GM12878 (cell line): ENCODE results near the gene SLC27A5. TPM values are rescaled to one million over a fixed set of nuclear protein-coding genes. Genes with fewer than 3 reads are reported as not detected.

Experiments used
- ATAC-seq: fragments of 200-7000 bp; cut with Tn5 transposase; 3 replicates; pipeline ENCODE4 v1.9.1; 2020; ENCODE audit warnings: mild to moderate bottlenecking, moderate library complexity
- BruUV-seq: library from RNA; stranded (reverse); fragments of 400-500 nt; replicated peaks from 2 replicates; lab custom pipeline; 2021; lab: Mats Ljungman, UMichigan
- CTCF ChIA-PET: fragments of 300-600 bp; sonication (Branson Sonifier 250); formaldehyde crosslinking; extraction: SDS; loops from one replicate; lab custom pipeline; 2021; ENCODE audit warnings: inconsistent platforms; lab: Yijun Ruan, JAX
- POLR2A ChIA-PET: fragments of 350-600 bp; formaldehyde crosslinking; extraction: SDS; loops from one replicate; lab custom pipeline; 2021; ENCODE audit warnings: inconsistent platforms; lab: Charles Lee
- RAD21 ChIA-PET: fragments of 300-600 bp; sonication (Branson Sonifier 250); formaldehyde crosslinking; loops from one replicate; lab custom pipeline; 2023; ENCODE audit warnings: antibody characterized with exemption; ENCODE audit not compliant: unreplicated experiment; lab: Charles Lee
- SMC1A ChIA-PET: fragments of 300-600 bp; sonication (Branson Sonifier 250); formaldehyde crosslinking; loops from one replicate; lab custom pipeline; 2023; ENCODE audit not compliant: unreplicated experiment, uncharacterized antibody; lab: Charles Lee
- DNase-seq: peaks from one replicate; pipeline ENCODE4 v3.0.0-alpha.2; 2011; ENCODE audit warnings: low read depth, low spot score
- FAIRE-seq: peaks from 3 replicates; lab custom pipeline; 2011; peaks lifted over from hg19 to GRCh38; lab: Jason Lieb, UNC
- H2AFZ ChIP-seq: 2 replicates; pipeline ENCODE4 v1.6.0; 2011; ENCODE audit warnings: low read depth, low read length, control low read depth; ENCODE audit not compliant: control insufficient read depth
- H3K27ac ChIP-seq: 2 replicates; pipeline ENCODE4 v1.5.1; 2011; ENCODE audit warnings: control low read depth; ENCODE audit not compliant: control insufficient read depth, insufficient read depth
- H3K27me3 ChIP-seq, 2 experiments: replicated peaks in 1 of 2; 2 replicates each; pipeline versions ENCODE4 v1.6.0 to v1.6.1; 2011; ENCODE audit warnings: low read length in 1 of 2; ENCODE audit not compliant: control insufficient read depth in 2 of 2, insufficient read depth in 2 of 2
- H3K36me3 ChIP-seq, 2 experiments: 2 replicates each; pipeline ENCODE4 v1.5.1; 2011; ENCODE audit warnings: low read length in 1 of 2; ENCODE audit not compliant: control insufficient read depth in 2 of 2, insufficient read depth in 2 of 2
- H3K4me1 ChIP-seq: 2 replicates; pipeline ENCODE4 v1.6.1; 2011; ENCODE audit warnings: mild to moderate bottlenecking, low read length, moderate library complexity, mixed read lengths; ENCODE audit not compliant: control insufficient read depth, insufficient read depth
- H3K4me2 ChIP-seq: 2 replicates; pipeline ENCODE4 v1.6.0; 2011; ENCODE audit warnings: control low read depth; ENCODE audit not compliant: control insufficient read depth, insufficient read depth
- H3K4me3 ChIP-seq: fragments of 200-600 bp; sonication (generic); 2 replicates; pipeline ENCODE4 v1.5.1; 2016
- H3K79me2 ChIP-seq: 2 replicates; pipeline ENCODE4 v1.6.0; 2011; ENCODE audit warnings: low read length; ENCODE audit not compliant: control insufficient read depth, insufficient read depth
- H3K9ac ChIP-seq: 2 replicates; pipeline ENCODE4 v1.8.0; 2011; ENCODE audit warnings: low read length, control low read depth, mixed read lengths; ENCODE audit not compliant: control insufficient read depth, insufficient read depth
- H3K9me3 ChIP-seq: replicated peaks from 3 replicates; pipeline ENCODE4 v1.5.1; 2011; ENCODE audit warnings: mild to moderate bottlenecking, low read length; ENCODE audit not compliant: control insufficient read depth, insufficient read depth
- H4K20me1 ChIP-seq: 2 replicates; pipeline ENCODE4 v1.6.0; 2011; ENCODE audit not compliant: control insufficient read depth, insufficient read depth
- ASH2L ChIP-seq: fragments of 300-600, 200-600 bp; sonication (generic); IDR thresholded peaks from 2 replicates; pipeline ENCODE4 v1.6.1; 2017; ENCODE audit warnings: low read depth, mild to moderate bottlenecking, borderline replicate concordance
- ATF7 ChIP-seq: fragments of 450-650 bp; IDR thresholded peaks from 2 replicates; pipeline ENCODE4 v1.6.1; 2016; ENCODE audit warnings: low read depth, mild to moderate bottlenecking
- KAT2A ChIP-seq: conservative IDR thresholded peaks from 2 replicates; pipeline ENCODE4 v1.6.1; 2011; ENCODE audit warnings: low read depth, low read length; ENCODE audit not compliant: control insufficient read depth
- KLF5 ChIP-seq: fragments of 450-650 bp; IDR thresholded peaks from 2 replicates; pipeline ENCODE4 v1.6.1; 2014; ENCODE audit warnings: mild to moderate bottlenecking; ENCODE audit not compliant: partially characterized antibody
- POU2F2 ChIP-seq: IDR thresholded peaks from 3 replicates; pipeline ENCODE4 v1.6.1; 2011; ENCODE audit warnings: low read depth, mild to moderate bottlenecking, low read length, borderline replicate concordance
- PRDM15 ChIP-seq: fragments of 450-650 bp; formaldehyde crosslinking; IDR thresholded peaks from 2 replicates; pipeline ENCODE4 v1.4.0; 2020; ENCODE audit warnings: mild to moderate bottlenecking, moderate library complexity
- RBBP5 ChIP-seq: fragments of 200-600 bp; sonication (generic); conservative IDR thresholded peaks from 2 replicates; pipeline ENCODE4 v1.6.1; 2016
- STAT1 ChIP-seq: fragments of 450-650 bp; conservative IDR thresholded peaks from 2 replicates; pipeline ENCODE4 v1.6.1; 2014; ENCODE audit warnings: antibody characterized with exemption, mild to moderate bottlenecking
- YY1 ChIP-seq: IDR thresholded peaks from 2 replicates; pipeline ENCODE4 v1.6.1; 2011; ENCODE audit warnings: low read depth, mild to moderate bottlenecking, low read length
- ZNF384 ChIP-seq: IDR thresholded peaks from 2 replicates; pipeline ENCODE4 v1.6.1; 2012; ENCODE audit warnings: low read depth, mild to moderate bottlenecking, low read length, improper control_type of control experiment, borderline replicate concordance
- ZNF622 ChIP-seq: fragments of 450-650 bp; IDR thresholded peaks from 2 replicates; pipeline ENCODE4 v1.6.1; 2017; ENCODE audit warnings: mild to moderate bottlenecking, inconsistent platforms
- WGBS: methylation state at CpG from one replicate; pipeline ENCODE4 v1.1.6; 2016; ENCODE audit warnings: low lambda C conversion rate; ENCODE audit not compliant: insufficient replicate concordance, insufficient coverage; ENCODE audit errors: missing lambda C conversion rate; 5-methylcytosine and 5-hydroxymethylcytosine counted together
- in situ Hi-C: fragments of 300-500 bp; cut with MboI; formaldehyde crosslinking; loops from 9 replicates; pipeline ENCODE4 v1.14.3; 2018; ENCODE audit warnings: mixed read lengths
- intact Hi-C: fragments of 100-400 bp; cut with micrococcal nuclease; formaldehyde crosslinking; loops from one replicate; pipeline ENCODE4 v1.14.2; 2022; ENCODE audit not compliant: unreplicated experiment
- polyA plus RNA-seq, 11 experiments: library from polyadenylated mRNA; depleted of rRNA in 4 of 11; unstranded in 6 of 11; stranded (reverse) in 5 of 11; fragments of >200 nt; fragmentation: Nextera tagmentation in 4 of 11; fragmentation: Illumina TruSeq in 1 of 11; extraction: Ambion mirVana in 4 of 11; extraction: Trizol in 1 of 11; gene quantifications; 1 replicate in 1 of 11; 2 replicates in 10 of 11; pipeline versions ENCODE4 v1.2.1 to v1.2.3, GENCODE V29; 2011 to 2016; ENCODE audit warnings: inconsistent platforms in 2 of 11, missing spikeins in 2 of 11, low read depth in 1 of 11
- total RNA-seq, 4 experiments: library from RNA; depleted of rRNA in 3 of 4; stranded (reverse); fragments of >200 nt in 3 of 4; fragmentation: Illumina TruSeq in 1 of 4; extraction: Trizol in 1 of 4; gene quantifications; 2 replicates each; pipeline versions ENCODE4 v1.2.1 to v1.2.3, GENCODE V29; 2013 to 2021

Gene SLC27A5
- total and polyA plus RNA-seq, 10 of the 15 experiments (the other 5 are each of a cell fraction or from before 2014, with no cell fraction given): 21.2 to 127 (median 31.8) TPM

GRCh38 chr19:58556622-58557220 is 44.9 kb upstream of the SLC27A5 start:
- WGBS: 42% methylated on average over 10 of the region's 10 CpGs

More at GRCh38 chr19:58556622-58557220, 44.9 kb upstream of the SLC27A5 start:
- peaks cover 5 to 13% of the 10 kb centered on the region in 2 experiments; a peak in 3 of 4 replicates for H3K36me3 ChIP-seq
- ATAC-seq (no peak), FAIRE-seq (no peak), DNase-seq (no peak)
- no peaks in the 10 kb centered on the region for H3K9me3 ChIP-seq
- no TSS peak for BruUV-seq
- H2AFZ ChIP-seq: no peak overlapping the region
- peak overlapping the region; percentile 96 for H3K4me2 ChIP-seq
- in situ Hi-C loops (no loop called here), intact Hi-C loops (no loop called here)
- H3K4me1 ChIP-seq: peaks cover 35% of the 10 kb centered on the region
- peaks cover 45% of the 10 kb centered on the region for H3K79me2 ChIP-seq
- POLR2A ChIA-PET: interaction anchor here (0.6 to 1.1 kb wide), 4 partner anchors 19 to 37 kb away, joined by 3 to 4 read pairs (median 3); partner anchors contain the start of gene ZBTB45
- peak overlapping the region; percentile 86 for H3K27ac ChIP-seq
- TF ChIP-seq RBBP5: no peak
- no peak for TF ChIP-seq ASH2L
- TF ChIP-seq STAT1: no peak
- no peak for TF ChIP-seq ZNF622
- no peak for TF ChIP-seq POU2F2
- TF ChIP-seq PRDM15 (CRISPR knock-in tag): no peak
- no peak for TF ChIP-seq ATF7
- TF ChIP-seq ZNF384: no peak
- no peak for TF ChIP-seq KAT2A
- no peak for TF ChIP-seq KLF5
- TF ChIP-seq YY1: no peak
- CTCF ChIA-PET: interaction anchor here (0.7 to 1.6 kb wide), 3 partner anchors 19 to 37 kb away, joined by 3 to 4 read pairs (median 4); partner anchors contain the start of gene ZBTB45
- H3K4me3 ChIP-seq: peak overlapping the region; percentile 99
- H3K9ac ChIP-seq: peak overlapping the region; percentile 97
- RAD21 ChIA-PET: no interaction called here
- no peaks in the 10 kb centered on the region for H3K27me3 ChIP-seq
- SMC1A ChIA-PET: interaction anchor here (0.8 to 1.2 kb wide), 2 partner anchors 19 to 35 kb away, joined by 3 to 5 read pairs; no protein-coding TSS in a partner anchor
- no peaks in the 10 kb centered on the region for H4K20me1 ChIP-seq
